Stimulated activated CD8-positive, alpha-beta memory T cell treated with anti-CD3 and anti-CD28 coated beads, Interleukin-4, amount 100 ng/mL, for 1 hour (primary cell): Measurements from ENCODE around the gene EXOSC9.

ENCODE experiments used
- DNase-seq, 2 donors: peaks; one replicate each; pipeline ENCODE4 v3.0.0-alpha.2; 2020; ENCODE audit warnings: low read depth in 2 of 2, low spot score in 1 of 2

EXOSC9 gene

GRCh38 chr4:121823505-121824170, 22.5 kb downstream of the EXOSC9 start, which contains the start of gene CCNA2:
Gene CCNA2 (minus strand): TSS chr4:121823883. CDS start chr4:121823628, 255 bp downstream.
- peak; percentile 88 to 90 for DNase-seq

GRCh38 chr4:121824171-121824527, 23.0 kb downstream of the EXOSC9 start:
- DNase-seq, result no peak

- no peak for DNase-seq
These were observed 23.8 kb downstream of the EXOSC9 start for GRCh38 chr4:121824950-121825349.

GRCh38 chr4:121827853-121828252, 26.7 kb downstream of the EXOSC9 start:
- no peak for DNase-seq

GRCh38 chr4:121829511-121829910, 28.4 kb downstream of the EXOSC9 start:
- no peak for DNase-seq

- DNase-seq, result no peak
These were observed 37.0 kb downstream of the EXOSC9 start for GRCh38 chr4:121838136-121838535.

GRCh38 chr4:121842862-121843261, 41.7 kb downstream of the EXOSC9 start:
- DNase-seq, result no peak

GRCh38 chr4:121846662-121847061, 45.5 kb downstream of the EXOSC9 start:
- no peak for DNase-seq

GRCh38 chr4:121851354-121851753, 50.2 kb downstream of the EXOSC9 start:
- DNase-seq, result no peak

- no peak for DNase-seq
These were observed 59.0 kb downstream of the EXOSC9 start for GRCh38 chr4:121860121-121860520.

GRCh38 chr4:121861426-121861825, 60.3 kb downstream of the EXOSC9 start:
- DNase-seq, result no peak

GRCh38 chr4:121863799-121864198, 62.7 kb downstream of the EXOSC9 start:
- no peak for DNase-seq
